Measurements from ENCODE around the gene OSTF1.

GRCh38 chr9:75131700-75132099 is 43.4 kb downstream of the OSTF1 start:
- no peak for TF ChIP-seq CTCF (IDR thresholded peaks at IDR 0.05; ENCODE audit: poor library complexity)
- TF ChIP-seq EZH2 (IDR thresholded peaks at IDR 0.05; ENCODE audit: borderline replicate concordance), result no peak

All from hepatocyte (in vitro differentiated cells).